NT2/D1 (cell line): Measurements from ENCODE around the gene PAPOLB.

Source experiments
- SUZ12 ChIP-seq: IDR thresholded peaks from 2 replicates; pipeline ENCODE4 v1.6.1; 2011; ENCODE audit not compliant: insufficient read length, insufficient read depth; ENCODE audit errors: extremely low read depth
- YY1 ChIP-seq: IDR thresholded peaks from 2 replicates; pipeline ENCODE4 v1.6.1; 2011; ENCODE audit not compliant: insufficient read length, insufficient read depth

DNA sequence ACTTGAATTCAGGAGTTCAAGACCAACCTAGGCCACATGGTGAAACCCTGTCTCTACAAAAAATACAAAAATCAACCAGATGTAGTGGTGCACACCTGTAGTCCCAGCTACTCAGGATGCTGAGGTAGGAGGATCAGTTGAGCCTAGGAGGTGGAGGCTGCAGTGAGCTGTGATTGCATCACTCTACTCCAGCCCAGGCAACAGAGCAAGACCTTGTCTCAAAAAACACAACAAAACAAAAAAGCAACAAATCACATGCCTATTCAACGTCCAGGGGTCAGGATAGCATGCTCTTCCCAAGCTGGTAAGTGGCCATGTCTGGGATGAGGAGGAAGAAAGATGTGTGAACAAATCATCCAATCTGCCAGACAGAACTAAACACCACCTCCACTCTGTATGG is 27.9 kb upstream of the PAPOLB start:
- TF ChIP-seq SUZ12 (no peak), YY1 (no peak)
